NCI-H526 (cell line): ENCODE measurements around the gene WWC1.
A peak's percentile ranks its signal among the peaks of the same experiment; 100 is the strongest.
"Not testable (repeated sequence)": the region's sequence is repeated elsewhere in the genome, so short reads cannot be mapped to it uniquely, and the experiment has no call there.

Experiments
- DNase-seq, 2 experiments: peaks; one replicate each; lab custom pipeline; 2025; lab: John Stamatoyannopoulos, UW

WWC1 gene

DNA sequence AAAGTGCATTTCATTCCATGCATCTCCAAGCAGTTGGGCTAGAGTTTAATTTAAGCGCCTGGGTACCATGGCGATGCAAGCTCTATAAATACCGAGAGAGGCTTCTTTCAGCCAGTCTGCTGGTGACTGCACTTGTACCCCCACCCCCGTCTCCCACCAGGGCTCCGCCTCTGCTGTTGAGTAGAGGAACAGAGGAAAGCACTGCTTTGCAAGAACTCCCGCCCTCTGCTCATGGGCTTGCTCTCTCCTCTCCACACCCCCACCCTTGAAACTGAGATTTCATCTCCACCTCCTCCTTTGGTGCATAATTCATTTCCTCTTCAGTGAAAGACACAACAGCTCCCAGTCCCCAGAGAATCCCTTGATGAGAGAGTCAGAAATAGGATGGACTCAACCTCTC, 5.1 kb upstream of the WWC1 start:
- no peak for DNase-seq

DNA sequence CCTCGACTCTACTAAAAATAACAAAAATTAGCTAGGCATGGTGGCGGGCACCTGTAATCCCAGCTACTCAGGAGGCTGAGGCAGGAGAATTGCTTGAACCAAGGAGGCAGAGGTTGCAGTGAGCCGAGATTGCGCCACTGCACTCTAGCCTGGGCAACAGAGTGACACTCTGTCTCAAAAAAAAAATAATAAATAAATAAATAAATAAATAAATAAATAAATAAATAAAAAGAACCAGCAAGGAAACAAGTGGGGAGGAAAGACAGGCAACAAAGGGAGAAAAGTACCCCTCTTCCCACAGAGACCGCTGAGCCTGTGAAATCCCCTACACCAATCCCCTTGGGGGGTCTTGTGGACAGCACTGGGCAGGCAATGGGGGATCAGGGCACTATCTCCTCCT, 4.6 kb upstream of the WWC1 start:
- DNase-seq: not testable (repeated sequence)

DNA sequence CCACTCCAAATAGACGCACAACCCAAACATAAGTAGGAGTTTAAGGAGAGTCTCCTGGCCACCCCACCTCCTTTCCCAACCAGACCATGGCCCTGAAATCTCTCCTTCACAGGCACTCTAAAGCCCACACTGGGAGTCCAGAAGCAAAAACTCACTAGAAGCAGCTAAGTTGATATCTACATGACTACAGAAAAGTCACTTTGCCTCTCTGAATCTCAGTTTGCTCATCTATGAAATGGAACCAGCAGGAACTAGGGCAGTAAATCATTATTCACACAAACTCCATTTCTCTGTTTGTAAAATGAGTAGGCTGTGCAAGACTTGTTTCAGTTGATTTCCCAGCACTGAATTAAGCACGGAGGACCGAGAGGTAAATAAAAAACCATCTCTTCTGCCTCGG, 4.1 kb upstream of the WWC1 start:
- DNase-seq: no peak

DNA sequence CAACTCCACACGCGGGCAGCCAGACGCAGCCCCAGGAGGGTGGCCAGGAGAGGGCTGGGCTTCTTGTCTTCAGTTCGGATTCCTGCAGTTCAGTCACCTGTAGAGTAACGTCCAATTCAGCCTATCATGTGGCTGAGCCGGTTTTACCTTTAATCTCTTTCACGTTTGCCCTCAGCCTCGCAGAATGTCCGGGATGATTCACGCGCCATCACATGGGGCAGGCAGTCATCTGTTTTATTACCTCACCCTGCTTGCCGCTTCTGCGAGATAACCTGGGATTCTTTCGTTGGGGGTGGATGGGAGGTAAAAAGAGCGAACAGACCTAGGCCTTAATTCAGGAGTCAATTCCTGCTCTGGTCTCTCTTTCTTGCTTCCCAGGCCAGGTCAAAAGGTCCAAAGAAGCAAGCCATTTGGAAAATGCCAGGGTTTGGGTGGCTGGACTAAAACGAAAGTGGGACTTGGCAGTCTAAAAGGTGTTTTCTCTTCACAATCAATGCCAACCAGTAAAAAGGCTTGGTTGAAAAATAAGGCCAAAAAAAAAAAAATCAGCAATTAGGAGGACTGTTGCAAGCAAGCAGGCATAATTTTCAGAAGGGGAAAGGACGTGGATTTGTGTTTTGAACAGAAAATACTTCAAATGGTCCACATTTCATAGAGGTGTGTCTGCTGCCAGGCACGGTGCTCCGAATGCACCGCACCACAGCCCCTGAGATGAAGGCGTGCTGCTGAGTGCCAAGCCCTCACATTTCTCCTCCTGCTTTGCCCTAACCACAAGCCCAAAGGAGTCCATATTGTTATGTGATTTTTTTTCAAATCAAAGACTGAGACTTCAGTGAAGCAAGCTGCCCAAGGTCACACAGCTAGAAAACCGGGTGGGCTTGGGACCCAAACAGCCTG, 2.8 kb upstream of the WWC1 start:
- peak; percentile 17 to 29 for DNase-seq

DNA sequence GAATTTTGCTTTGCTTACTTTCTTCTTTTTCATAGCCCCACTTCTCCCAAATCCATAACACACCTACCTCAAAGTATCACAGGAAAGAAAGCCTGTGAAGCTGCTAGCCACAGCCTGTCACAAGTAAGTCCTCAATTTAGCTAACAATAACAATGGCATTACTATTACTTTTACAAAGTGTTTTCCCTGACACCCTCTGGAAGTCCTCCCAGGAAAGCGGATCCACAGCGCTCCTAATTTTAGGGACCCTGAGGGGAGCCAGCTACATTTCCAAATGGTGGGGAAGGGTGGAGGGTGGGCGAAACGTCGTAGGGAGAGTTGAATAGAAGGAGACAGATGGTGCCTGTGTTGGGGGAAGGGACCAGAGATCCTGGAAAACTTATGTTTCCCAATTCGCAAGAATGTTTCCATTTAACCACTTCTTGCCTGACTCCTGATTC, 523 bp upstream of the WWC1 start:
- DNase-seq: no peak

DNA sequence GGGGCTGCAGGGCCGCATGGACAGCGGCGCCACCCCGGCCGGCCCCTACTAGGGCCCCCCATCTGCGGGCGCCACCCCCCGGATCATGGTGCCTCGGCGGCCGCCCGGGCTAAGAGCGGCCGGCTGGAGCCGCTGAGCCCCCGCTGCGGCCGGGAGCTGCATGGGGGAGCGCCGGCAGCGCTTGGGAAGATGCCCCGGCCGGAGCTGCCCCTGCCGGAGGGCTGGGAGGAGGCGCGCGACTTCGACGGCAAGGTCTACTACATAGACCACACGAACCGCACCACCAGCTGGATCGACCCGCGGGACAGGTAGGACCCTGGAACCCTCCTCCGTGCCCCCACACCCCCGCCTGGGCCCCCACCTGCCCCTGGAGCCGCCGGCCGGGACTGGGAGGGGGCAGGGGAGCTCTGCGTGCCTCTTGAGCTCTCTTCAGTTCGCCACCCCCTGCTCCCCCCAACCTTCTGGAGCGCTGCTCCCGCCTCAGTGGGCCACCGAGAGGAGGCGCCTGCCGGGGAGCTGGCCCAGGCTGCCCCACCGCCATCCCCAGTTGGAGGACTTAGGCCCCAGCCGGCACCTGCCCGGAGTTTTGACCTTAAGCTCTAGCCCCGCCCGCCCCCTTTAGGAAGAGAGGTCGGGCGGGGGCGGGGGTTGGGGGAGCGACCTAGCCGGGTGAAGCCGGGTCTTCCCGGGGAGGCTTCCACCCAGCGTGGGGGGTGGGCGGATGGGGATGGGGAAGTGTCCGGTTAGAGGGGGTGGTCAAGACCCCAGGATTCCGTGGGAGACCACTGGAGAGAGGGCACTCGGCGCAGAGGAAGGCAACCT, 730 bp downstream of the WWC1 start:
- peak; percentile 24 to 57 for DNase-seq

DNA sequence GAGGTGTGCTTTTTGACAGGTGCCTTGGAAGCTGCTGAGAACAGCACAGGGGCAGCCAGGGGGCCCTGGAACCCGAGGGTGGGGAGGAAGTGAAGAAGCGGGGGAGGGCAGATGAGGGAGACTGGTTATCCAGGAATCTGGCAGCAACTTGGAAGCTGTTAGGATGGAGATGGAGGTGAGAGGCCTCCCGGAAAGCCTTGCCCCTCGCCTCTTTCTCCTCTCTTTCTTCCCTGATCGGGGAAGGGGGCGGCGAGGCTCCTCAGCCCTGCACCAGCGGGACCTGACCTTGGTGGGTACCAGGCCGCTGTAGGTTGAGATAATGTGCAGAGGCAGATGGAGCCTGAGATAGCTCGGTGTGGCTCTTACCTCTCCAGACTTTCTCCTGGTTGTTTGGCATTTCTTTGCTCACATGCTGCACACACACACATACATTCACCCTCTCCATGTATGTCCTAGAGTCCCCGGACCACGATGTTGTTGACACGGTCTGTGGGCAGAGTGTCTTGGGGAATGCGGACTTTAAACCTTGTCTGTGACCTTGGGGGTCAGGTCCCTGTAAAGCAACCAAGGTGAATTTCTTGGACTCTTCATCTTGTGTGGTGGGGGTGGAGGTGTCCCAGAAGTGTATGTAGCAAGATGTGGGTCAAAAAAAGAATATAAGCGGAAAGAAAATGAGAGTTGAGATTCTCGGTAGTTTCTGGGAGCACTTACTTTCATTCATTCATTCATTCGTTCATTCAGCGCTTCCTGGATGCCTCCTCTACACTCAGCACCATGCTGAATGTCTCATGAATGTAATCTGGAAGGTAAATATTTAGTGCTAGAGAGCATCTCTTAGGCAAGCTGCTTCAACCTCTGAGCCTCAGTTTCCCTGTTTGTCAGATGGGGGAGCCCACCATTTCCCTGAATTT, 1.6 kb downstream of the WWC1 start:
- peak in 1 of 2 experiments; percentile 21 for DNase-seq

DNA sequence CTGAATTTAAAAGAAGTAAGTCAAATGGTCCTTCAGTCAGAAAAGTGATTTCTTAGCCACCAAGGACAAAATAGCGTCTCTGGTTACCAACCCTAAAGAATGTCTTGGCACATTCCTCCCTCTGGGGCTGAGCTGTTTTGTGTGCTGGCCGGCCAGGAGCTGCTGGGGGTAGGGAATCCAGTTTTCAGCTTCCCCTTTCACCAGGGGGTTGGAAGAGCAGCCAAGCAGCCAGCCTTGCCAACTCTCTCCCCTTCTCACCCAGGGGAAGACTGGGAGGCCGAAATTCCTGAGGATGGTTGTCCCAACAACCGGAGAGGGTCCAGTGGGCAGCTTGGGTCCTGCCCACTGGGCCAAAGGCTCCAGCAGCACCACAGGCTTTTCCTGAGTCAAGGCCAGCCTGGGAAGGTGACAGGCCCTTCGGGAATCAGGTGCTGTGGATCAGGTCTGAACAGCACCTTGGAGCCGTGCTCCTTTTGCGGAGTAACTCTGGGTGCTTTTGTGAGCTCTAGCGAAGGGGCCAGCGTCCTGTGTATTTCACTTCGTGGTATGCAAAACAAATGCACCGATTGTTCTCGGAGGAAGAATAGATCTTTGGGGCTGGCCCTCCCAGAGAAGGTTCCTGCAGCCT, 4.2 kb downstream of the WWC1 start:
- peak in 1 of 2 experiments; percentile 65 for DNase-seq

DNA sequence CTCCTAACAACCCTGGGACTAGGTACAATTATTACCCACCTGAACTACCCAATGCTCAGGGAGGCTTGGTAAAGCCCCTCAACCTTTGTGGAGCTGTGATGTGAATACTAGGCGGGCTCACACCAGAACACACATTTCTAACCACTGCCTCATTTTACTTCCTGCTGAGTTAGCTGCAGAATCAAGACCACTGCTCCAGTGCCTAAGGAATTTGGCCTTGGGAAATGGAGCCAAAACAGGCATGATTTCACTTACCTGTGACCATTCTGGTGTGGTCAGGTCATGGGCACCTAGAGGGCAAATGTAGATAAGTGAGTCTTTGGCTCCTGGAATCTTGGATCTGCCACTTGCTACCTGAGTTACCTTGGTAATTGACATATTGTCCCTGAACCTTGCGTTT, 5.2 kb downstream of the WWC1 start:
- no peak for DNase-seq

DNA sequence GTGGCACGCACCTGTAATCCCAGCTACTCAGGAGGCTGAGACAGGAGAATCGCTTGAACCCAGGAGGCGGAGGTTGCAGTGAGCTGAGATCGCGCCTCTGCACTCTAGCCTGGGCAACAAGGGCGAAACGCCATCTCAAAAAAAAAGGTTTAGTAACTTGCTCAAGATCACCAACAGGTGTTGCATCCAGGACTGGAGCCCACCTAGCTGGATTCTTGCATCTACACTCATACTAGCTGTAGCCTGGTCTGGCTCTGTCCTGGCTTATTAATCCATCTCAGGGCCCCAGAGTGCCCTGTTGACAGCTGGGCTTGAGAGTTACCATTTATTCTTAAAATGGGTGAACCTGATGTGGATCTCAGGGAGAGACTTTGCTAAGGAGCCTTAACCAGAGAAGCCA, 7.5 kb downstream of the WWC1 start:
- DNase-seq: no peak

DNA sequence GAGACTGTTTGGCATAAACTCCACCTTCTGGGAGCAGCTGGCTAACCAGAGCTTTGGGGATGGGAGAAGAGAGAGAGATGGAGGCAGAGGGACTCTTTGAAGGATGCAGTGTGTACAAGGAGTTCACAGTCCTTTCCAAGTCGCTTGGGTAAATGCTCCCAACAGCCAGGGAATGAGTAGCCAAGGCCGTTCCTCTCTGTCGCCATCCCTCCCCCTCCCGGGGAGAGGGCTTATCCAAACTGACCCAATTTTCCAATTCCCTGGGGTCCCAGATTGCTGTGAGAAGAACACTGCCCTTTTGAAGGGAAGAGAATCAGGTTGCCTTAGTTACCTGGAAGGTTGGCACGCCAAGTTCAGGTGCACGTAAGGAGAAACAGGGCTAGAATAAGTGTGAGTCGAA, 7.9 kb downstream of the WWC1 start:
- no peak for DNase-seq

DNA sequence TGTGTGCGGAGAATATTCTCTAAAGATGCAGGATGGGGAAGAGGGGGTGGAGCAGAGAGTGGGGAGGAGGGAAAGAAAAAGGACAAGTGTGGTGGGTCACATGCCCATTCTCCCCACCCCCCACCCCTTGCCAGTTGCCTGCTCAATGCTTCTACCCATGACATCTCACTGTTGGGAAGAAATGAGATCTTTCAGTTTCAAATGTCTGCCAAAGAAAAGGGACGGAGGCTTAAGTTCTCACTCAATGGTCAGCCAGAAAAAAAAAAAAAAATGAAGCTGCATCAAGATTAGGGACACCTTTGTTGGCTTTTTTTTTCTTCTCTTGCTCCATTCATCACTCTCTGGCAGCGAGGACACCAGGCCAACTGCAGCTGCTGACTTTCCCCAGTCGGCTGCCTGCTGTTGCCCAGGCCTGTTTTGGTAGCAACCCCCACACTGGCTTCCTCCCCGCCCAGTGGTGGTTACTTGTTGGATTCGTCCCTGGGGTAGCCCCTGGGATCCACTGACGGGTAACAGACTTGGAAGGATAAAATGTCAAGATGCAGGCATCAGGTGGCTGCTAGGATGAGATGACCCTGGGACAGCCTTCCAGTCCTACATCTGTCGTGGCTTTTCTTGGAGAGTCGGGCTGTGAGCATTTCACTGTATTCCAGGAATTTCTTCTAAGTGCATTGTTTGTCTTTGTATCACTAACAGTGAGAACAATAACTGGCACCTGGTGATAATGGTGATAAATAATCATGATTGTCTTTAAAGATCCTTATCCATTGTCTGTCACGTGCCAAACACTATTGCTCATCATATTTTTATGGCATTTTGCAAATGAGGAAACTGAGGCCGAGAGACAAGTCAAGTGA, 9.1 kb downstream of the WWC1 start:
- DNase-seq: no peak

DNA sequence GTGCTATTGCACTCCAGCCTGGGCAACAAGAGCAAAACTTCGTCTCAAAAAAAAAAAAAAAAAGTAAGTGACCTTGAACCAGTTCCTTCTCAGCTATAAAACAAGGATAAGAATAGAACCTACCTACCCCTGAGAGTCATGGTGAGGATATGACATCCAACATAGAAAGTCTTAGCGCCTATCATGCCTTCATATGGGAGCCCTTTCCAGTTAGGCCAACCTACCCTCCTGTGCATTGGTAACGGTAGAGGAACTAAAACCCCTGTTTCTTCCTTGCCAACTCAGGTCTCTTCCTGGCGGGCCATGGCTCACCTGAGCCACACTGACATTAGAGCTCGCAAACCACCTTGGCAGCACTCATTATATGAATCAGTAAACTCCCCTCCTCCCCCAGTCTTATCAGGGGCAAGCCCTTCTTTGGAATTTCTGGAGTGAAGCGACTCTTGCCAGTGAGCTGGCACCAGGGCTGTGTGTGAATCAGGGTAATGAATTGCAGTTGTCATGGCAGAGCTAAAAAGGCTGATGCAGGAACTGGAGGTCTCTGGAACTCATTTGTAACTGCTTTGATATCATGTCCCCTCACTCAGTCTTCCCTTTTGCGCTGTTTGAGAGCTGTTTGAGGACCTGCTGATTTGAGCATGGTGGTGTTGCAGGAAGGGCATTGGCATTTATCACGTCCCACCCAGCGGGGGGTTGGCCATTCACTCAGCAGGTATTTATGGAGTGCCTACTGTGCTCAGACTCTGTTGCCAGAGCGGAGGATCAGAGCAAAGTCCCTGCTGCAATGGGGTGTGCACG, 10.3 kb downstream of the WWC1 start:
- no peak for DNase-seq

DNA sequence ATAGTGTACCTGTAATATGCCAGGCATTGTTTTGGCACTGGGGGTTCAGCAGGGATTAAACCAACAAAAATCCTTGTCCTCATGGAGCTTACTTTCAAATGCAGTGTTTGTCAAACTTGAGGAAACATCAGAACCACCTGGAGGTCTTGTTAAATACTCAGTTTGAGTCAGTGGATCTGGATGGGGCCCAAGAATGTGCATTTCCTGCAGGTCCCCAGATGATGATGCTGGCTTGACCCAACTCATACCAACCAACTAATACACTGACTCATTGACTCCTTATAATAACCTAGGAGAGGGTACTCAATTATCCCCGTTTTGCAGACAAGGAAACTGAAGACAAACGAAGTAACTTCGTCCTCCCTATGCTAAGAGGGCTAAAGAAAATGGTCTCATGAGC, 11.3 kb downstream of the WWC1 start:
- DNase-seq: no peak

DNA sequence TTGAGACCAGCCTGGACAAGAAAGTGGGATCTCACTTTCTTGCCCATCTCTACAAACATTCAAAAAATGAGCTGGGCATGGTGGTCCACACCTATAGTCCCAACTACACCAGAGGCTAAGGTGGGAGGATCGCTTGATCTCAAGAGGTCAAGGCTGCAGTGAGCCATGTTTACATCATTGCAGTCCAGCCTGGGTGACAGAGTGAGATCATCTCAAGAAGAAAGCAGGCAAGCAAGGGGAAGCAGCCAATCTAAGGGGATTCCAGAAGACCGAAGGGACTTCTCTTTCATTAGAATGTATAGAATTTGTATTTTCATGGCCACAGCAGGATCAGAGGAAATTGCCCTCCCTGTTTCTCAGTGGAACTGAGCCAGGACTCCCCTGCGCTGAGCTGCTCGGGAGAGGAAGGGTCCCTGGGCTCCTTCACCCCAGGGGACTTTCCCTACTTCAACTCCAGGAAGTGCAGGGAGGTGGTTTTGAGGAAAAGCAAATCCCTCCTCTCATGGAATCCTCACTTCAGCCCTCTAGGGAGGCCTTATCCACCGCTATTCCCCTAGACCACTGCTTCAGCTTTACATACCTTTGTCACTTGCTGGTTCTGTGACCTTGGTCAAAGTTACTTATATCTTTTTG, 12.1 kb downstream of the WWC1 start:
- DNase-seq: no peak

DNA sequence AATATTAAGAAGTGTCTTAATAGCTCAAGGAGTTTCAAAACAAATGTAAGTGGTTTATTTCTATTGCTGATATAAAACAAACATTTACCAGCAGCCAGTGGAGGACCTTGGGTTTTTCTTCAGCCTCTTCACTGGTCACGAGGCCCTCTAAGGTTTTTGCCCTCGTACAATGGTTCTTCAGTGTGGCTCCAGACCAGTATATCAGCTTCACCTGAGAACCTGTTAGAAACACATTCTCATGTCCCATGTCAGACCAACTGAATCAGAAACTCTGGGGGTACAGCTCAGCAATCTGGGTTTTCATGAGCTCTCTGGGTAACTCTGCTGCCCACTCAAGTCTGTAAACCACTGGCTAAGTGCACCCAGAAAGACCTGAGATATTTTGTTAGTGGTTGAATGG, 12.9 kb downstream of the WWC1 start:
- no peak for DNase-seq

DNA sequence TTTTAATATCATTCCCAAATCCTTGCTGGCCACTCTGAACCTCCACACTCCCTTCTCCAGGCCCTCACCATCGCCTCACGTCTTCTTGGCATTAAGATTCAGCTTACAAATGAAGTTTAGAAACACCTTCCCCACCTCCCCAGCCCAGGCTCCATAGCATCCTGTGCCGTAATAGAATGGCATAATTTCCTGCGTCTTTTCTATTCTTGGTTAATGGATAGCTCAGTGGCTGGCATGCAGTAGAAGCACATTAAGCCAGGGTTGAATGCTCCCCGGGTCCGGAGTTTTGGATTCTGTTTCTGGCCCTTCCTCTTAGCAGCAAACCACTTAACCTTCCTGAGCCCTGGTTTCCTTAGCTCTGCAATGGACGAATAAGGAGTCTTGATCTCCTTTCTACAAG, 13.8 kb downstream of the WWC1 start:
- no peak for DNase-seq

DNA sequence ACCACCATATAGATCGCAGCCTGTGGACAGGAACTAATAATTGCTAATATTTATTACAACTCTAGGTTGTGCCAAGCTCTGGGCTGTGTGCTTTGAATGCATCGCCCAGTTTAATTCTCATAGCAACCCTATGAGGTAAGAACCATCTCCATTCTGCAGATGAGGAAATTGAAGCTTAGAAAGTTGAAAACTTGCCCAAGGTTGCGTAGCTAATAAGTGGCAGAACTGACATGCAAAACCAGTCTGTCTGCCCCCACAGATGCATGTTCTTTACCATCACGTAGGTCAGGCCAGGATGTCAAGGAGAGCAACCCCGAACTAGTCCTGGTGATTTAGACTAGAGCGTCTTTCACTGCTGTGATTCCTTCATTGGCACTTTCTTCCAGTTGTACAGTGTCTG, 15.6 kb downstream of the WWC1 start:
- no peak for DNase-seq

DNA sequence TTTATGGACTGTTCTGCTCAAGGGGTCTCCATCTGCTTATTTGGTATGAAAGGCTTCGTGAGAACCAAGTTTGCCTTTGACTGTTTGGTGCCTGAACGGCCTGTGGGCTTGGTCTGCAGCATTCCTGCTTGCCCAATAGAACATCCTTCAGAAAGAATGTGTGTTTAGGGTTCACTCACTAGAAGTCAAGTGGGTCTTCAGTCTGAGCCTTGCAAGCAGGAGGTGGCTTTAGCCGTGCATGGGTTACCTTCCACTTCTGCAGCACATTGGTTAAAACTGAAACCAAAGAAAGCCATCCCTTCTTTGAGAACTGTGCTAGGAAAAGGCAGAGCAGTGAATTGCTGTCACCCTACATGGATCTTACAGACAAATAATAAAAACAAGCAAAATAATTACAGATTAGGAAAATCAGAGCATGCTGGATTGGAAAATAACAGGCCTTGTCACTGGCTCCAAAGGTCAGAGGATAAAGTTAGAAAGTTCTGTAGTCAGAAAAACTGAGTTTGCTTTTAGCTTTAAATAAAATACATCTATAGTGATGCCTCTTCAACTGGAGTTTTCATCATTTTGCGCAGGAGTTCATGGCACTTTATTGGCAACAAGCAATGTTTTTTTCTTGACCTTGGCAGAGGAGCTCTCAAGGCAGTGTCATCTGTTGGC, 16.6 kb downstream of the WWC1 start:
- DNase-seq: no peak
